Smooth muscle cell (in vitro differentiated cells): ENCODE results near the gene FLII. TPM values are rescaled to one million over a fixed set of nuclear protein-coding genes. Genes with fewer than 3 reads are reported as not detected.

Source experiments
- DNase-seq: peaks from one replicate; lab custom pipeline; 2025; ENCODE audit not compliant: unreplicated experiment; lab: John Stamatoyannopoulos, UW
- H2AFZ ChIP-seq: fragments of 200-600 bp; sonication (generic); 2 replicates; pipeline ENCODE4 v1.6.0; 2016; ENCODE audit warnings: antibody characterized with exemption, low read depth, mild to moderate bottlenecking
- H3F3A ChIP-seq: fragments of 200-600 bp; sonication (generic); 2 replicates; pipeline ENCODE4 v1.6.0; 2017; ENCODE audit warnings: antibody characterized with exemption, low read depth
- H3K27ac ChIP-seq: fragments of 200-600 bp; sonication (generic); 2 replicates; pipeline ENCODE4 v1.5.1; 2016; ENCODE audit warnings: low read depth, mild to moderate bottlenecking
- H3K27me3 ChIP-seq: fragments of 200-600 bp; sonication (generic); 2 replicates; pipeline ENCODE4 v1.6.1; 2016; ENCODE audit warnings: low read depth, mild to moderate bottlenecking
- H3K36me3 ChIP-seq: fragments of 200-600 bp; sonication (generic); 2 replicates; pipeline ENCODE4 v1.5.1; 2016; ENCODE audit warnings: low read depth
- H3K4me1 ChIP-seq: fragments of 200-600 bp; sonication (generic); 2 replicates; pipeline ENCODE4 v1.5.1; 2016; ENCODE audit warnings: low read depth
- H3K4me2 ChIP-seq: fragments of 200-600 bp; sonication (generic); 2 replicates; pipeline ENCODE4 v1.6.0; 2016; ENCODE audit warnings: mild to moderate bottlenecking
- H3K4me3 ChIP-seq: fragments of 200-600 bp; sonication (generic); 2 replicates; pipeline ENCODE4 v1.5.1; 2016; ENCODE audit warnings: mild to moderate bottlenecking
- H3K79me2 ChIP-seq: fragments of 200-600 bp; sonication (generic); 2 replicates; pipeline ENCODE4 v1.6.0; 2016; ENCODE audit warnings: low read depth, mild to moderate bottlenecking
- H3K9ac ChIP-seq: fragments of 200-600 bp; sonication (generic); 2 replicates; pipeline ENCODE4 v1.6.0; 2016; ENCODE audit warnings: low read depth
- H3K9me3 ChIP-seq: fragments of 200-600 bp; sonication (generic); replicated peaks from 2 replicates; pipeline ENCODE4 v1.5.1; 2016; ENCODE audit warnings: low read depth
- H4K20me1 ChIP-seq: fragments of 200-600 bp; sonication (generic); 2 replicates; pipeline ENCODE4 v1.6.0; 2016; ENCODE audit warnings: low read depth
- CTCF ChIP-seq: fragments of 200-600 bp; sonication (generic); IDR thresholded peaks from 2 replicates; pipeline ENCODE4 v1.5.1; 2017; ENCODE audit warnings: borderline replicate concordance, mild to moderate bottlenecking, antibody characterized with exemption; ENCODE audit not compliant: insufficient read depth, poor library complexity, severe bottlenecking
- WGBS: methylation state at CpG from one replicate; pipeline ENCODE4 v1.1.7; 2016; ENCODE audit warnings: low lambda C conversion rate; 5-methylcytosine and 5-hydroxymethylcytosine counted together
- polyA plus RNA-seq: library from polyadenylated mRNA; unstranded; fragments of >200 nt; fragmentation: Nextera tagmentation; extraction: Ambion mirVana; gene quantifications from 2 replicates; pipeline ENCODE4 v1.2.1, GENCODE V29; 2016
- total RNA-seq: library from RNA; depleted of rRNA; stranded (reverse); fragments of >200 nt; gene quantifications from 2 replicates; pipeline ENCODE4 v1.2.3, GENCODE V29; 2014

FLII gene
- total and polyA plus RNA-seq, 2 experiments from 2014 or later = 132 to 188 TPM

- no peak for DNase-seq
- peaks cover 78% of the 10 kb centered on the region for H4K20me1 ChIP-seq
- H3K4me2 ChIP-seq = no peak overlapping the region
- 93% methylated on average over 11 of the region's 14 CpGs for WGBS
- H3F3A ChIP-seq = no peaks in the 10 kb centered on the region
- no peaks in the 10 kb centered on the region for H3K9me3 ChIP-seq
- H3K27me3 ChIP-seq = no peaks in the 10 kb centered on the region
- no peak overlapping the region for H3K4me3 ChIP-seq
- H3K27ac ChIP-seq = no peak overlapping the region
- H3K36me3 ChIP-seq = no peaks in the 10 kb centered on the region
- H3K4me1 ChIP-seq = peaks cover 32% of the 10 kb centered on the region
- H3K9ac ChIP-seq = no peak overlapping the region
- H2AFZ ChIP-seq = no peak overlapping the region
- TF ChIP-seq CTCF = no peak
- H3K79me2 ChIP-seq = peaks cover 59% of the 10 kb centered on the region
These were observed 28.0 kb downstream of the FLII start for GRCh38 chr17:18230288-18231141.

GRCh38 chr17:18229771-18230170, 28.8 kb downstream of the FLII start:
- no peaks in the 10 kb centered on the region for H3K36me3 ChIP-seq
- no peaks in the 10 kb centered on the region for H3F3A ChIP-seq
- H3K4me2 ChIP-seq = no peak overlapping the region
- H3K9ac ChIP-seq = no peak overlapping the region
- no peak overlapping the region for H3K4me3 ChIP-seq
- 97% methylated on average over 7 of the region's 7 CpGs for WGBS
- H3K27ac ChIP-seq = no peak overlapping the region
- peaks cover 59% of the 10 kb centered on the region for H3K79me2 ChIP-seq
- peaks cover 78% of the 10 kb centered on the region for H4K20me1 ChIP-seq
- TF ChIP-seq CTCF = no peak
- H3K4me1 ChIP-seq = peaks cover 32% of the 10 kb centered on the region
- no peak overlapping the region for H2AFZ ChIP-seq
- H3K27me3 ChIP-seq = no peaks in the 10 kb centered on the region
- DNase-seq = no peak
- no peaks in the 10 kb centered on the region for H3K9me3 ChIP-seq

GRCh38 chr17:18229254-18229653, 29.3 kb downstream of the FLII start:
- Histone ChIP-seq H3K27me3 (no peaks in the 10 kb centered on the region), H3K4me3 (no peak overlapping the region), H3K4me1 (peaks cover 35% of the 10 kb centered on the region), H3K79me2 (peaks cover 59% of the 10 kb centered on the region), H3K27ac (no peak overlapping the region), H4K20me1 (peaks cover 78% of the 10 kb centered on the region), H3F3A (no peaks in the 10 kb centered on the region), H2AFZ (no peak overlapping the region), H3K36me3 (no peaks in the 10 kb centered on the region), H3K9me3 (no peaks in the 10 kb centered on the region), H3K9ac (no peak overlapping the region), H3K4me2 (no peak overlapping the region)
- no peak for TF ChIP-seq CTCF
- no peak for DNase-seq
- 95% methylated on average over 4 of the region's 4 CpGs for WGBS

GRCh38 chr17:18228176-18228682, 30.3 kb downstream of the FLII start:
- Histone ChIP-seq H3K4me1 (peaks cover 43% of the 10 kb centered on the region), H4K20me1 (peaks cover 69% of the 10 kb centered on the region), H3K79me2 (peaks cover 59% of the 10 kb centered on the region), H3K27ac (no peak overlapping the region), H3F3A (no peaks in the 10 kb centered on the region), H3K9me3 (no peaks in the 10 kb centered on the region), H3K36me3 (no peaks in the 10 kb centered on the region), H3K27me3 (no peaks in the 10 kb centered on the region), H3K4me2 (no peak overlapping the region), H3K4me3 (no peak overlapping the region), H2AFZ (no peak overlapping the region), H3K9ac (no peak overlapping the region)
- no peak for DNase-seq
- TF ChIP-seq CTCF = no peak
- WGBS = 93% methylated on average over 10 of the region's 10 CpGs
